Measurements from ENCODE around the gene CASR. TPM values are rescaled to one million over a fixed set of nuclear protein-coding genes. Genes with fewer than 3 reads are reported as not detected.

Gene CASR
- total RNA-seq, 1 donor from 2014 or later, result not detected

GRCh38 chr3:122299215-122299614, 115.7 kb downstream of the CASR start:
- Mint-ChIP-seq H3K27ac (ENCODE audit: unreplicated experiment) (no peak overlapping the region), H3K27me3 (ENCODE audit: low read depth) (peaks cover 6% of the 10 kb centered on the region)
- no peak for TF ChIP-seq CTCF (IDR thresholded peaks at IDR 0.05)

GRCh38 chr3:122299872-122300460, 116.5 kb downstream of the CASR start:
- H3K4me3 Mint-ChIP-seq (ENCODE audit: unreplicated experiment), result no peak overlapping the region
- TF ChIP-seq CTCF (IDR thresholded peaks at IDR 0.05), result peak; percentile 69
- DNase-seq (ENCODE audit: low spot score), result no peak
- H3K36me3 Mint-ChIP-seq (ENCODE audit: low read depth), result no peaks in the 10 kb centered on the region
- H3K9me3 Mint-ChIP-seq (ENCODE audit: low read depth), result peaks cover 2% of the 10 kb centered on the region
- no peaks in the 10 kb centered on the region for H3K4me1 Mint-ChIP-seq (ENCODE audit: low read depth)
- H3K27me3 Mint-ChIP-seq (ENCODE audit: low read depth), result peaks cover 6% of the 10 kb centered on the region
- H3K27ac Mint-ChIP-seq (ENCODE audit: unreplicated experiment), result no peak overlapping the region

More at GRCh38 chr3:122299215-122299614, 115.7 kb downstream of the CASR start:
- no peaks in the 10 kb centered on the region for H3K4me1 Mint-ChIP-seq (ENCODE audit: low read depth)
- H3K4me3 Mint-ChIP-seq (ENCODE audit: unreplicated experiment), result no peak overlapping the region
- H3K9me3 Mint-ChIP-seq (ENCODE audit: low read depth), result peaks cover 2% of the 10 kb centered on the region
- DNase-seq (ENCODE audit: low spot score), result no peak
- no peaks in the 10 kb centered on the region for H3K36me3 Mint-ChIP-seq (ENCODE audit: low read depth)

- no peak for DNase-seq (ENCODE audit: low spot score)
- peaks cover 2% of the 10 kb centered on the region for H3K9me3 Mint-ChIP-seq (ENCODE audit: low read depth)
- no peak overlapping the region for H3K27ac Mint-ChIP-seq (ENCODE audit: unreplicated experiment)
- H3K27me3 Mint-ChIP-seq (ENCODE audit: low read depth), result peaks cover 6% of the 10 kb centered on the region
- H3K36me3 Mint-ChIP-seq (ENCODE audit: low read depth), result no peaks in the 10 kb centered on the region
- H3K4me1 Mint-ChIP-seq (ENCODE audit: low read depth), result no peaks in the 10 kb centered on the region
- H3K4me3 Mint-ChIP-seq (ENCODE audit: unreplicated experiment), result no peak overlapping the region
- no peak for TF ChIP-seq CTCF (IDR thresholded peaks at IDR 0.05)
Measured at GRCh38 chr3:122301063-122301462, 117.6 kb downstream of the CASR start.

GRCh38 chr3:122305818-122306621, 122.6 kb downstream of the CASR start:
- Mint-ChIP-seq H3K27me3 (ENCODE audit: low read depth) (peaks cover 19% of the 10 kb centered on the region), H3K4me1 (ENCODE audit: low read depth) (no peaks in the 10 kb centered on the region), H3K27ac (ENCODE audit: unreplicated experiment) (no peak overlapping the region), H3K4me3 (ENCODE audit: unreplicated experiment) (no peak overlapping the region), H3K9me3 (ENCODE audit: low read depth) (no peaks in the 10 kb centered on the region), H3K36me3 (ENCODE audit: low read depth) (no peaks in the 10 kb centered on the region)
- no peak for DNase-seq (ENCODE audit: low spot score)
- peak; percentile 33 for TF ChIP-seq CTCF (IDR thresholded peaks at IDR 0.05)

- no peaks in the 10 kb centered on the region for H3K4me1 Mint-ChIP-seq (ENCODE audit: low read depth)
- no peaks in the 10 kb centered on the region for H3K9me3 Mint-ChIP-seq (ENCODE audit: low read depth)
- no peaks in the 10 kb centered on the region for H3K36me3 Mint-ChIP-seq (ENCODE audit: low read depth)
- H3K4me3 Mint-ChIP-seq (ENCODE audit: unreplicated experiment), result no peak overlapping the region
- no peak for TF ChIP-seq CTCF (IDR thresholded peaks at IDR 0.05)
- H3K27me3 Mint-ChIP-seq (ENCODE audit: low read depth), result peaks cover 22% of the 10 kb centered on the region
- DNase-seq (ENCODE audit: low spot score), result no peak
- H3K27ac Mint-ChIP-seq (ENCODE audit: unreplicated experiment), result no peak overlapping the region
Measured at GRCh38 chr3:122306622-122306953, 123.1 kb downstream of the CASR start.
